Osteoblast (primary cell): ENCODE measurements around the gene C15orf39. TPM values are rescaled to one million over a fixed set of nuclear protein-coding genes. Genes with fewer than 3 reads are reported as not detected.
A peak's percentile ranks its signal among the peaks of the same experiment; 100 is the strongest.
"Not testable (repeated sequence)": the region's sequence is repeated elsewhere in the genome, so short reads cannot be mapped to it uniquely, and the experiment has no call there.

Experiments
- DNase-seq: peaks from one replicate; pipeline ENCODE4 v3.0.0; 2011; ENCODE audit warnings: low spot score, mixed read lengths; ENCODE audit not compliant: insufficient read length; ENCODE audit errors: missing footprints
- H2AFZ ChIP-seq: 2 replicates; pipeline ENCODE4 v1.6.0; 2011; ENCODE audit warnings: mild to moderate bottlenecking, low read length
- H3K27ac ChIP-seq: 2 replicates; pipeline ENCODE4 v1.5.1; 2011; ENCODE audit warnings: mild to moderate bottlenecking, low read depth, low read length, moderate library complexity
- H3K27me3 ChIP-seq: 2 replicates; pipeline ENCODE4 v1.6.0; 2012; ENCODE audit warnings: mild to moderate bottlenecking, control low read depth, inconsistent platforms, low read length, moderate library complexity; ENCODE audit not compliant: insufficient read depth
- H3K36me3 ChIP-seq: 2 replicates; pipeline ENCODE4 v1.5.1; 2011; ENCODE audit warnings: mild to moderate bottlenecking, low read length, control low read depth, moderate library complexity; ENCODE audit not compliant: insufficient read depth
- H3K4me1 ChIP-seq: 2 replicates; pipeline ENCODE4 v1.5.1; 2011; ENCODE audit warnings: mild to moderate bottlenecking, low read length, control low read depth, moderate library complexity; ENCODE audit not compliant: insufficient read depth
- H3K4me2 ChIP-seq: 2 replicates; pipeline ENCODE4 v1.6.0; 2011; ENCODE audit warnings: mild to moderate bottlenecking, low read length; ENCODE audit not compliant: insufficient read depth
- H3K4me3 ChIP-seq: fragments of 200-600 bp; sonication (generic); 3 replicates; pipeline ENCODE4 v1.5.1; 2012; ENCODE audit warnings: mild to moderate bottlenecking, low read length, inconsistent platforms; ENCODE audit not compliant: insufficient read depth
- H3K79me2 ChIP-seq: 2 replicates; pipeline ENCODE4 v1.6.0; 2012; ENCODE audit warnings: mild to moderate bottlenecking, low read length, control low read depth, inconsistent platforms; ENCODE audit not compliant: insufficient read depth
- H3K9me3 ChIP-seq: 2 replicates; pipeline ENCODE4 v1.5.1; 2011; ENCODE audit warnings: low read depth, low read length, control low read depth
- H4K20me1 ChIP-seq: 2 replicates; pipeline ENCODE4 v1.6.0; 2012; ENCODE audit warnings: mild to moderate bottlenecking, low read length, control low read depth; ENCODE audit not compliant: insufficient read depth
- CTCF ChIP-seq: IDR thresholded peaks from 2 replicates; pipeline ENCODE4 v1.5.1; 2011; ENCODE audit warnings: mild to moderate bottlenecking, low read depth, low read length, moderate library complexity; ENCODE audit errors: extremely low read depth
- total RNA-seq: library from RNA; depleted of rRNA; stranded (reverse); fragments of >200 nt; gene quantifications from 2 replicates; pipeline ENCODE4 v1.2.3, GENCODE V29; 2012

The C15orf39 gene
- total RNA-seq, 1 donor = 6.5 TPM

GRCh38 chr15:75215107-75216004 is 13.7 kb downstream of the C15orf39 start:
- Histone ChIP-seq H4K20me1 (peaks cover 32% of the 10 kb centered on the region), H3K9me3 (no peaks in the 10 kb centered on the region), H3K4me3 (no peak overlapping the region), H3K79me2 (peaks cover 31% of the 10 kb centered on the region), H3K4me1 (no peaks in the 10 kb centered on the region), H3K36me3 (peaks cover 26% of the 10 kb centered on the region), H3K27me3 (no peaks in the 10 kb centered on the region), H3K4me2 (no peak overlapping the region), H3K27ac (no peak overlapping the region), H2AFZ (no peak overlapping the region)
- no peak for DNase-seq
- TF ChIP-seq CTCF = no peak

- Histone ChIP-seq H3K27ac (no peak overlapping the region), H4K20me1 (peaks cover 15% of the 10 kb centered on the region), H2AFZ (no peak overlapping the region), H3K36me3 (peaks cover 13% of the 10 kb centered on the region), H3K9me3 (no peaks in the 10 kb centered on the region), H3K4me2 (no peak overlapping the region), H3K79me2 (peaks cover 14% of the 10 kb centered on the region), H3K27me3 (no peaks in the 10 kb centered on the region), H3K4me1 (no peaks in the 10 kb centered on the region), H3K4me3 (no peak overlapping the region)
- TF ChIP-seq CTCF = no peak
- DNase-seq = no peak
Observed at GRCh38 chr15:75217012-75217411, 15.3 kb downstream of the C15orf39 start.

GRCh38 chr15:75217574-75217973 is 15.9 kb downstream of the C15orf39 start:
- H3K27ac ChIP-seq, H3K4me2 ChIP-seq, H3K79me2 ChIP-seq, H3K4me3 ChIP-seq, H3K4me1 ChIP-seq, DNase-seq, H3K27me3 ChIP-seq, H2AFZ ChIP-seq, H4K20me1 ChIP-seq, H3K36me3 ChIP-seq, H3K9me3 ChIP-seq: not testable (repeated sequence)

DNA sequence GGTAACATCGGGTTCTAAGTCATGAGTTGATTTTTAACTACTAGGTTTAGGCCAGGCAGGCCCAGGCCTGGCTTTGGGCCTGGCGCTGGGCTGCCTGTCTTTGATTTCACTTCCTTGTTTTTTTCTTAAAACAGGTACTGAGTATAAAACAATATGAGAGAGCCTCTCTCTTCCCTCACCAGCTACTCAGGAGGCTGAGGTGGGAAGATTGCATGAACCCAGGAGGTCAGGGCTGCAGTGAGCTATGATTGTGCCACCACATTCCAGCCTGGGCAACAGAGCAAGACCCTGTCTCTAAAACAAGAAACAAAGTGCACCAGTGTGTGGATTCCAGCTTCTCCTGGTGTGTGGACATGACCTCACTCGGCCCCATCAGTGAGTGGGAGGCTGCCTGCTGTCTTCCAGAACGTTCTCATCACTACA is 17.8 kb downstream of the C15orf39 start:
- H3K9me3 ChIP-seq, H3K4me2 ChIP-seq, H4K20me1 ChIP-seq, H3K79me2 ChIP-seq, H3K27me3 ChIP-seq, H3K27ac ChIP-seq, H2AFZ ChIP-seq, H3K4me3 ChIP-seq, H3K4me1 ChIP-seq, H3K36me3 ChIP-seq, DNase-seq: not testable (repeated sequence)

GRCh38 chr15:75223688-75224087 is 22.0 kb downstream of the C15orf39 start:
- H3K27me3 ChIP-seq = peaks cover 14% of the 10 kb centered on the region
- H2AFZ ChIP-seq = no peak overlapping the region

More at GRCh38 chr15:75223688-75224087, 22.0 kb downstream of the C15orf39 start:
- TF ChIP-seq CTCF = no peak
- H3K4me1 ChIP-seq = no peaks in the 10 kb centered on the region
- no peak overlapping the region for H3K4me2 ChIP-seq
- H3K4me3 ChIP-seq = no peak overlapping the region
- H3K9me3 ChIP-seq = no peaks in the 10 kb centered on the region
- no peak overlapping the region for H3K27ac ChIP-seq
- no peaks in the 10 kb centered on the region for H3K36me3 ChIP-seq
- H3K79me2 ChIP-seq = no peaks in the 10 kb centered on the region
- peak; percentile 52 for DNase-seq
- H4K20me1 ChIP-seq = no peaks in the 10 kb centered on the region
